Limb (tissue), 2 donors: Measurements from ENCODE around the gene GNAZ.
"Not testable (repeated sequence)": the region's sequence is repeated elsewhere in the genome, so short reads cannot be mapped to it uniquely, and the experiment has no call there.

Experiments used
- DNase-seq, 2 donors: peaks; one replicate each; pipeline ENCODE4 v3.0.0-alpha.2; 2016; ENCODE audit errors: extremely low spot score in 2 of 2

GNAZ gene

DNA sequence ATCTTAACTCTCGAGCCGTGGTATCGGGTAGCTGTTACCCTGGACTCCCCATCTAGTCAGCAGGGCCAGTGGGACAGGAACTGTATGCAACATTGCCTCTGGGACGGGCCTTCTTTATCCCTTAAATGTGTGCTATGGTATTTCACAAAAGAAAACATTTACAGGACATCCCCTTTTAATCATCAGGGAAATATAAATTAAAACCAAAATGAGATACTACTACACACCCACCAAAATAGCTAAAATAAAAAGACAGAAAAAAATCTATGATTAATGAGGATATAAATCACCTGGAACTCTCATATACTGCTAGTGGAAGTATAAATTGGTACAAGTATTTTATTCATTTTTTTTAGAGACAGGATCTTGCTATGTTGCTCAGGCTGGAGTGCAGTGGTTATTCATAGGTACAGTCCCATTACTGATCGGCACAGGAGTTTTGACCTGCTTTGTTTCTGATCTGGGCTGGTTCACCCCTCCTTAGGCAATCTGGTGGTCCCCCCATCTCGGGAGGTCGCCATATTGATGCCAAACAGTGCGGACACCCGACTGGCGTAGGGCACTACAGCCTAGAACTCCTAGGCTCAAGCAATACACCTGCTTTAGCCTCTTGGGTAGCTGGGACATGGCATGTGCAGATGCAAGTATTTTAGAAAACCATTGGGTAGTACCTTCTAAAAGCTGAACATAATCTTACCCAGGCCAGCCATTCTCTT lies 62.2 kb downstream of the GNAZ start:
- no peak for DNase-seq

DNA sequence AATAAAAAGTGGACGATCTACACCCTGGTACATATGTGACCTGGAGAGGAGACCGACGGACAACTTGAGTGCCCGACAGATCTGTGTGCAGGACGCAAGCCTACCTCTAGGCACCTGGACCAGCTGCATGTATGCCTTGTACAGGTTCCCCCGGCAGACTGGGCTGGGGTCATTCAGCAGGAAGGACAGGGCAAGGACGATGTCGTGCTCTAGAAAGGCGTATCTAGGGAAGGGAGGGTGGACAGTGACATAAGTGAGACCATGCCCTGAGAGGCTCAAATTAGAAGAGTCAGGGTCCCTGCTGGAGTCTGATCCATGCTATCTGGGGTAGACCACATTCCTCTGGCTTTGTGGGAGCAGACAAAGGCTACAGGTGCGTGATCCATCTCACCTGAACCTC lies 63.6 kb downstream of the GNAZ start:
- DNase-seq: no peak

DNA sequence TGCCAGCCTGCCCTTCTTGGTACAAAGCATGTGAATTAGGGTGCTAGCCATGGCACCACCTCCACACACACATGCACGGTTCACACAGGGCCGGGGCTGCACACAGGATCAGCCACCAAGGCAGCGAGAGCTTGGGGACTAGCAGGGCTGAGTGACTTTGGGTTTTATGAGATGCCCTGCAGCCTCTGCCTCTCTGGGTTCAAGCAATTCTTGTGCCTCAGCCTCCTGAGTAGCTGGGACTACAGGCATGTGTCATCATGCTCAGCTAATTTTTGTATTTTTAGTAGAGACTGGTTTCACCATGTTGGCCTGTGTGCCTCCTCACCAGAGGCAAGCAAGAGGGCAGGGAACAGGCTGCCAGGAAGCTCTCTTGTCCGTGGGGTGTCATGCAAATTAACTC lies 66.7 kb downstream of the GNAZ start:
- not testable (repeated sequence) for DNase-seq

DNA sequence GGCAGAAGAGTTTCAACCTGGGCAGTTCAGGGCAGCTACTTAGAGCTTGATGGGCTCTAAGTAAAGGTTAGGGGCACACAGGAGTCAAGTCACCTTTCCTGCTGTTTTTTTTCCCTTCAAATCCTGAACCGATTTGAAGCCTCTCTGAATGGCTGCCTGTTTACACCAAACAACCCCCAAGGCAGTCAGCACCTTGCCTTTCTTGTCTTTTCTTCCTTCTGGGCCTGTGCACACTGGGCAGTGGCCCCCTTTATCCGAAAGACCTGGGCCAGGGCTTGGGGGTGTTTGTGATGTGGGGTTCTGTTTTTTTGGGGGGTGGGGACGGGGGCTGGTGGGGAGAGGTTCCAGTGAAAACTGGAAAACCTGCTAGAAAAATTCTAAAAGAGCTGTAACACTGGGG lies 67.1 kb downstream of the GNAZ start:
- no peak for DNase-seq

DNA sequence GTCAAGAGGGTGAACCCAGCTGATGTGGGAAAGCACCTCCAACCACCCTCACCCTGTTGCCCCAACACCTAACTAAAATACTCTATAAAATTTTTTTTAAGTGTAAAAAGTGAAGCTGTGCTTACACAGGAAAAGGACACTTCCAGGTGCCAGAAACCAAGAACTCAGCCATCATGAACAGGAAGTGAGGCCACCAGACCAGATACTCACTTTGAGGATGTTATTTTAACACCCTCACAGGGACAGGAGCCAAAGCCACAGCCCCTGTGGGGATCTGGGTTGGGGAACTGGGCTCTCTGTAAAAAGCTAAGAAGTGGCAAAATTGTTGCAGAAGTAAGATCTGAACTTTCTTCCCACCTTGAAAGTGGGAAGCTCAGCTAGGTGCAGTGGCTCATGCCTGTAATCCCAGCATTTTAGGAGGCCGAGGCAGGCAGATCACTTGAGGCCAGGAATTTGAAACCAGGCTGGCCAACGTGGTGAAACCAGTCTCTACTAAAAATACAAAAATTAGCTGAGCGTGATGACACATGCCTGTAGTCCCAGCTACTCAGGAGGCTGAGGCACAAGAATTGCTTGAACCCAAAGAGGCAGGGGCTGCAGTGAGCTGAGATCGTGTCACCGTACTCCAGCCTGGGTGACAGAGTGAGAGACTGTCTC lies 67.7 kb downstream of the GNAZ start:
- DNase-seq: no peak

DNA sequence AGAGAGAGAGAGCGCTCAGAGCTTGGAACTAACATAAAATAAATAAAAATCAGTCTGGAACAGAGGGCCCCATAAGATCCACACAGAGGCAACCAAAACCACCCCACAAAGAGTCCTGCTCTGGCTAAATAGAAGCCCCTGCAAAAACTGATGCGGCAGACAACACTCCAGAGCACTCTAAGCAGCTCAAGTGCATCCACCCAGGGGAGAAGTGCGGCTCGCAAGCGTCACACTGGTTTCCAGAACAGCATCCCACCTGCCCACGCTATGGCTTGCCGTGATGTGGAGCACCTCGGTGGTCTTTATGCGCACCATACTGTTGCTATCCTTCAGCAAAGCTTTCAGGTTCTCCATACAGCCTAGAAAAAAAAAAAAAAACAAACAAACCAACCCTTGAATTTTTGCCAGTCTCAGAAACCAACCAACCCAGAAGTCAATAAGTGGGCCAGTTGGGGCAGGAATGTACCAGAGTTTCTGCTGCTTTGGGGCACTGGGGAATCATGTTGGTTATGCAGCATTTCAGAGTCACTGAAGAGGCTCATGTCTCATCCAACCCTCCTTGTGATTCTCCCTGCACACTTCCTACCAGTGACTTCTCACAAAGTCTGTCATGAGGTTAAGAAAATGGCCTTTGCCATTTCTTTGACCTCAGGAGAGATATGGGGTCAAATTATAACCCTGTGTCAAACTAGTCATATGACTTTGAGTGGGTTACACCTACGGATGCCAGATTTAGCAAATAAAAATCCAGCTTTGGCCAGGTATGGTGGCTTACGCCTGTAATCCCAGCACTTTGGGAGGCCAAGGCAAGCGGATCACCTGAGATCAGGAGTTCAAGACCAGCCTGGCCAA lies 68.5 kb downstream of the GNAZ start:
- no peak for DNase-seq

DNA sequence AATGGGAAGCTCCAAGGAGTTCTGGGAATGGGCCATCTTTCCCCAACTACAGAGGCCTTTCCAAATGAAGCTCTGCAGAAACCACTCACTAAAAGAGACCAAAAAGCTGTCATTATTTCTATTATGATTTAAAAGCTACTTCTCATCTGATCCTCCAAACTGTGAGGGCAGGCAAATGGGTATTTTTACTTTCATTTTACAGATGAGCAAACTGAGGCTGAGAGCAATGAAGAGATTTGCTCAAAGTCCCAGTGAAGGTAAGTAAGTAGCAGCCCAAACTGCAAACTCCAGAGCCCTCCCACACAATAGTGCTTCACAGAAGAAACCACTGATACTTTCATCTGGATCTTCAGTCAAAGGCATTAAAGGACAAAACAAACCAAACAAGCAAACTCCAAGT lies 70.1 kb downstream of the GNAZ start:
- no peak for DNase-seq

DNA sequence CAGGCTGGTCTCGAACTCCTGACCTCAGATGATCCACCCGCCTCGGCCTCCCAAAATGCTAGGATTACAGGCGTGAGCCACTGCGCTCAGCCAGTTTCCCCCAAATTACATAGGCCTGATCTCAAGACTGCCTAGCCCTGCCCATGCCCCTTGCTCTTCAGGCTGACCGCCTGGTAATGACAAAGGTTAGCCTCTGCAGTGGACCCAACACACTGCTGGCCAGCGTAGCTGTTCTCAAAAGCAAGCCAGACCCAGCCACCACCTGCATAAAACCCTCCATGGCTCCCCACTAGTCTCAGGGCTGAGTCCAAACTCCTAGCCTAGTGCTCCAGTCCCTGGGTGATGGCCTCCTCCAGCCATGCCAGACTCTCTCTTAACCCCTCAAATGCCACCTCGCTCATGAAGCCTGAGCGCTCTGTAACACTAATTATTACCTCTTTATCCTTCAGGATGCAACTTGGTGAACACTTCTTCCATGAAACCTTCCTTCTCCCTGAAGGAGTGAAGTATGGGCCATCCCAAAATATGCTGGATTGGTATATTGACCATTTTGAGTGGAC lies 72.3 kb downstream of the GNAZ start:
- no peak for DNase-seq

DNA sequence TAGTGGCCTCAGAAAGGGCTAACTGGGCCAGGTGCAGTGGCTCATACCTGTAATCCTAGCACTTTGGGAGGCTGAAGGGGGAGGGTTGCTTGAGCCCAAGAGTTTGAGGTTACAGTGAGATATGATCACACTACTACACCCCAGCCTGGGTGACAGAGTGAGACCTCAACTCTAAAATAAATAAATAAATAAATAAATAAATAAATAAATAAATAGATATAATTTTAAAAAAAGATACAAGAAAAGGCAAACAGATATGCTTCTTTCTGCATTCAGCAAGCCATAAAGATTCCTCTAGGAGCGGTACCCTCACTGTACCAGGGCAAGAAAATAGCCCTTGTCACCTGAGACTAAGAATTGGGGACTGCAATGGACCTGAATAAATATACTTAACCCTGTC lies 72.8 kb downstream of the GNAZ start:
- no peak for DNase-seq

DNA sequence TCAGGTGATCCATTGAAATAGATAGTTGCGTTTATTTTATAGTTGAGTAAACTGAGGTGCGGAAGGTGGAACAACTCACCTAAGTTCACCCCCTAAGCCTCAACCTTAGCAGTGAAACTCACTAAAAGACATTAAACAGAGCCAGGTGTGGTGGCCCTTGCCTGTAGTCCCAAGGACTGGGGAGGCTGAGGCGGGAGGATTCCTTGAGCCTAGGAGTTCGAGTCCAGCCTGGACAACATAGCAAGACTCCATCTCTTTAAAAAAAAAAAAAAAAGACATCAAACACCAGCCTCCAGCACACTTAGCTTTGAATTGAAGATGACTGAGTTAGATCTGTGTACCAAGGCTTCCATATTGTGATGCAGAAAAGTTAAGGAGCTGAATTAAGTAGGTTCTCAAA lies 74.1 kb downstream of the GNAZ start:
- DNase-seq: no peak

DNA sequence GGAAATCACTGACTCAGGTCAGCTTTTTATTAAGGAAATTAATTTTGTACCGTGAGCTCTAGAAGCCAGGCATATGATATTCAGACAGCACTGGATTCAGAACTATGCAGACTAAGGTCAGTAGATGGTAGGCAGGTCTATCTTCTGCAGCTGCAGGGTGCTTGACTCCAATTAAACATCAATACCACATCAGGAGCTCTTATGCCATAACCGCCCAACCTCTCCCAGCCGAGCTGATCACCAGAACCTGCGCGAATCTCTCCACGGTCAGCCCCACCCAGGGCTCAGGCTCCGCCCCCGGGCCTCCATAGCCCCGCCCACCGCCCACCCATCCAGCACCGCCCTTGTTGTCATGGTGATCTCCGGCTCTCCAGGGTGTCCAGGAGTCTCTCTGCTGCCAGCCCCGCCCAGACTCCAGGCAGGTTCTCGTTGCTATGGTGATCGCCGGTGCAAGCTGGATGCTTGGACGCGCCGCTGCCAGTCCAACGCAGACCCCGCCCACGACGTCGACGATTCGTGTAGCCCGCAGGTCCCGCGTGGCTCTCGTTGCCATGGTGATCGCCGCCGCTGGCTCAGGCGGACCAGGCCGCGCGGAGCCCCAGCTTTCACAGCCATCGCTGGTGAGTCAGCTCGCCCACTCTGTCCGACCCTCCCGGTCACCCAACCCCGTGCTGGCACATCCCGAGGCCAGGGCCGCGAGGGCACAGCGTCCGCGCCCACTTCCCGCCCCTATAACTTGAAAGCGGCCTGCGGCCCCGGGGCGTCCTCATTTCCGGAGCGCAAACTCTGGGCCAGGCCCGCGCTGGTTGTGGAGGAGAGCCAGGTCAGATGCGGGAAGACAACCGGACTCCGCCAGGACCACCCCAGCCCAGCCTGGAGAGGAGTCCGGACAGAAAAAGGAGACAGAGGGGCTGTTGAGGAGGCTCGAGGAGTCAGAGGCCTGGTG lies 74.9 kb downstream of the GNAZ start, which contains the start of gene RAB36:
Gene RAB36, plus strand, starts transcription at position 546 of the 946 bp plus-strand sequence. CDS start 1,140 bp downstream, outside the sequence.
- peak; percentile 96 to 98 for DNase-seq

DNA sequence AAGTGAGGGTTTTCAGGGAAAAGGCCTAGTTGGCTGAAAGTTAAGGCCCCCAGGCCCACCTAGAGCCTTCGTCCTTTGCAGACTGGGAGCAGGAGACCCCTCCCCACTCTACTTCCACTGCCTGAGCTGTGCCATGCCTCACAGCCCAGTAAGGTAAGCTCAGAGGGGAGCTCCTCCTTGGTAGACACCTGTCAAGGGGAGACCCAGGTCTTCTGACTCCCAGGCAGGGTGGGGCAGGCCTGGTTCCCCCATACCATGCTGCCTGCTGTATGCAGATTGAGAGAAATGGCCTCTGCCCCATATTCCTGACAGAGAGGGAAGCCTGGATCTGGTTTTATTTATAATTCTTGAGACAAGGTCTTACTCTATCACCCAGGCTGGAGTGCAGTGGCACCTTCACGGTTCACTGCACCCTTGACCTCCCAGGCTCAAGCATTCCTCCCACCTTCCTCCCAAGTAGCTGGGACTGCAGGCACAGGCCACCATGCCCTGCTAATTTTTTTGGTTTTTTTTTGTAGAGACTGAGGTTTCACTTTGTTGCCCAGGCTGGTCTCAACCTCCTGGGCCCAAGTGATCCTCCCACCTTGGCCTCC lies 75.7 kb downstream of the GNAZ start:
- DNase-seq: no peak

DNA sequence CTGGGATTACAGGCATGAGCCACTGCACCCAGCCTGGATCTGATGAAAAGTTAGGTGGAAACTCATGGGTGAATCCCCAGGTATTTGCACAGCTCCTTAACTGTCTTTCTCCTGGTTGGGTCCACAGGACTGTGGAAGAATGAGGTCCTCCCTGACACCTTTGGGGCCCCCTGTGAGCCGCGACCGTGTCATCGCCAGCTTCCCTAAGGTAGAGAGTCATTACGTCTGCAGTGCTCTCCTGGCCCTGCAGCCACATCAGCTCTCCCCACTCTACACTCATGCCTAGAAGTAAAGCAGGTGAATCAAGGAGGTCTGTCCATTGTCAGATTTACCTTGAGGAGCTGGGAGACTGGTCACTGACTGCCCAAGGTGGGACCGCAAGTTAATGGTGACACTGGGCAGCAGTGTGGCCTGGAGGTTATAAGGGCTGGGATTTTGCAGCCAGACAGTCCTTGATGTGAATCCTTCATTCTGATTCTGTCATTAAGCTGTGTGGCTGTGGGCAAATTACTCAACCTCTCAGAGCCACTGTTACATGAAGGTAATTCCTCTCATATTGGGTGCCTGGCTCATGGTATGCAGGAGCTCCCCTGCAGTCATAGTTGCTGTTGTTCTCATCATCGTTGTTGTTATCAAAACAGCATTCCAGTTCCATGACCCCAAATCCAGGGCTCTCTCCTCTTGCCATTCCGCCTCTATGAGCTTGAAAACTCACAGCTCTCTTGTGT lies 76.3 kb downstream of the GNAZ start:
- DNase-seq: no peak

DNA sequence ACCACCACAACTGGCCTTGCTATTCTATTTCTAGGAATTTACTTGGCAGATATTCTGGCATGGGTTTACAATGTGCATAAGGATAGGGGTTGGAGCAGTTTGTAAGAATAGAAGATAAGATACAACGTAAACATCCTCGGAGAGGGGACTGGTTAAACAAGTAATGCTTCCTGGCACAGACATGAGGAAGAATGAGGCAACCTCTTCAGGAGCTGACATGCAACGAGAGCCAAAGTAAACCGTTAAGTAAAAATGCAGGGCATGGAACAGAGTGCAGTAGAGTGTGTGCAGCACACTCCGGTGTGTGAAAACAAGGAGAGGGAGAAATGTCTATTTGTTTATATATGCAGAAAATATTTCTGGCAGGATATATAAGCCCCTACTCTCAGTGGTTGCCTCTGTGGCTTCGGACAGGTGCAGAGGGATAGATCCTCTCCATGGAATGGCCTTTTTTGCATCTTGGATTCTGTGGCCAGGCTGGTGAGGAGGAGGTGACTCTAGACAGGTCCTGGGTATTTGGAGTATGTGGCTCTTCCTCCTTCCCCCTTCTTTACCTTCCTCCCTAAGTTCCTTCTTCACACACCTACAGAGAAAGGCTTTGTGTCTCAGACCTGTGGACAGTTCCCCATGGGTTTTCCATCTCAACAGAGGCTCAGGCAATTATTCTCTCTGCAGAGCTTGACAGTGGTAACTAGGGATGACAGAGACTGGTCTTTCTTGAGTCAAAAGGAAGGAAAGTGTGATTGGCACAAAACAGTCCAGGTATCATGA lies 77.5 kb downstream of the GNAZ start:
- no peak for DNase-seq

DNA sequence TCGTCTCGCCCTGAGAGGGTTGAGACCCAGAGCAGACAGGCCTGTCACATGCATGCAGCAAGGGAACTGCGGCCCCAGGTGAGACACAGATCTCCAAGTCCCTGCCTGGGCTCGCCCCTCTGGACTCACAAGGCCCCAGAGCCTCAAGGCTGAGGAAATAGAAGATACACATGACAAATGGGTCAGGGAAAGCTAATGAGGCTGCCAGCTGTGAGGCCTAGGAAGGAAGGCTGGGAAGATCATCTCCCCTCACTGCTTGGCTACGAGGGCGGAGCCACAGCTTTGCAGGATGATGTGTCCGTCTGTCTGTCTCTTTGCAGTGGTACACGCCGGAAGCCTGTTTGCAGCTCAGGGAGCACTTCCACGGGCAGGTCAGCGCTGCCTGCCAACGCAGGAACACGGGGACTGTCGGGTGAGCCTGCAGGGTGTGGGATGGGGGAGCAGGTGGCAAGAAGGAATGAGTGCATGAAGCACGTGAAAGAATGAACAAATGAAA lies 79.5 kb downstream of the GNAZ start:
- no peak for DNase-seq

DNA sequence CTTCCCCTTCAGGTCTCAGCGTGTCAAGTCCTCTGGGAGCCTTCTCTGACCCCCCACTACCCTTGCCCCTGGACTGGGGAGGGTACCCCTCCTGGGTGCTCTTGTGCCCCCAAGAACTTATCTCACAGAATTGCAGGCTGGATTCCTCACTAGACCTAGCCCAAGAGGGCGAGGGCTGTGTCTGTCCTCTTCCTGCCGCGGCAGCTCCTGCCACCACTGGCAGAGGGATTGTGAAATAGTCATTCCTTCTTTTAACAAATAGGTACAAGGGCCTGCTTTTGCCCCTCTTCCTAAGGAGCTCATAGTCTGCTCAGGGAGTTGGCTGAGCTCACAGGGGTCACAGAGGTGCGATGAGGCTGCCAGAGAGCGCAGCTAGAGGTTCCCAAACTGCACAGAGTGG lies 80.4 kb downstream of the GNAZ start:
- DNase-seq: no peak

DNA sequence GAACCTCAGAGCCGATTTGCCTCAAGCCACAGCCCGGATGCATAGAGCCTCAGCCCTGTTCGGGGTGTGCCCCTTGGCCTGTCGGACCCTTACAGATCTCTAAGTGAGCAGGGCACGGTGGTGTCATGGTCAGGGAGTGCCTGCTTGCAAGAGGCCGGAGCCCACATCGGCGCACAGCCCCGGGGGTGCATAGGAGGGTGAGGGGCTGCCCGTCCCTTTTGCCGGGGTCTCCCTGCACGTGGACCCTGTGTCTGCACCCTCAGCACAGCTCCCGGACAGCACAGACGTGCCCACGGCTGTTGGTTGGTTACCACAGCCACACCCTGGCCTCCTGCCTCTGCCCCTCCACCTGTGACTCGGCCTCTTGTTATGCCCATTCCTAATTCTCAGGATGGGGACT lies 81.5 kb downstream of the GNAZ start:
- DNase-seq: no peak

DNA sequence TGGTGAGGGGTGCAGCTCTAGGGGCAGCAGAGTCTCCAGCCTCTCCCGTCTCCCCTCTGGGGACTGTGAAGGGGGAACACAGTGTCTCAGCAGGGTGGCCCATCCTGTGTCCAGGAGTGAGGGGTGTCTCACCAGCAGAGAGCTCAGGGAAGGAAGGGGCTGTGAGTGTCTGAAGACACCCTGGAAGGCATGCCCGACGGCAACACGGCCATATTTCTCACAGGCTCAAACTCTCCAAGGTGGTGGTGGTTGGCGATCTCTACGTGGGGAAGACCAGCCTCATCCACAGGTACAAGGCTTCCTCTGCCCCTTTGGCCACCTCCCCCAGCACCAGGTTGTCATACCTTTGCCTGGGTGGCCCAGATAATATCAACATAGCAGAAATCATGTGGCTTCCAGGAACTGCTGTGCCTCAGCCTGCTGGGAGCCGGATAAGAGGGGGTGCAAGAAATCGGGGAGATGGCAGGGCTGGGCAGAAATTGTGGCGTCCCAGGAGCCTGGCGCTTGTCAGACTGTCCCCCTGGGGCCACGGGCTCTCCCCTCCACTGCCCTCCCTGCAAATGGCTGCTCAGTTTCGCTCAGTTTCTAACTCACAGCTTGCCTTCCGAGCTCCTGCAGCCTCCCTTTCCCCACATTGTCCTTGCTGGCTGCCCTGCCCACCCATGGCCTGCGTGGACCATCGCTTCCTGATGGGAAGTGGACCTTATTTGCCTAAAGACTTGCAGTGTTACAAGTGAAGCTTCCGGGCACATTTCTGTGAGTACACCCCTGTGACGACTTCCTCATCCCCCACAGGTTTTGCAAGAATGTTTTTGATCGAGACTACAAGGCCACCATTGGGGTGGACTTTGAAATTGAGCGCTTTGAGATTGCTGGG lies 82.2 kb downstream of the GNAZ start:
- DNase-seq: no peak
